ENCODE results near the gene TIFAB.

DNA sequence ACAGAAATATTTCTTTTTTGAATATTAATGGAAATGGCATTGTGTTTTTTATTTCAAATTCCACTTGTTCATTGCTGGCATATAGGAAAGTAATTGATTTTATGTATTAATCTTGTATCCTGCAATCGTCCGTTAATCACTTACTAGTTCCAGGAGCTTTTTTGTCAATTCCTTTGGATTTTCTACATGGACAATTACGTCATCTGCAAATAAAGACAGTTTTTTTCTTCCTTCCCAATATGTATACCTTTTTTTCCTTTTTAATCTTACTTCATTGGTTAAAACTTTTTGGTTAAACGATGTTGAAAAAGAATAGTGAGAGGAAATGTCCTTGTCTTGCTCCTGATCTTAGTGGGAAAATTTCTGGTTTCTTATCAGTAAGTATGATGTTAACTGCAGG, 1.5 kb upstream of the TIFAB start:
- no peak for TF ChIP-seq POLR2A (IDR thresholded peaks at IDR 0.05)
- TF ChIP-seq, protein P1, sequence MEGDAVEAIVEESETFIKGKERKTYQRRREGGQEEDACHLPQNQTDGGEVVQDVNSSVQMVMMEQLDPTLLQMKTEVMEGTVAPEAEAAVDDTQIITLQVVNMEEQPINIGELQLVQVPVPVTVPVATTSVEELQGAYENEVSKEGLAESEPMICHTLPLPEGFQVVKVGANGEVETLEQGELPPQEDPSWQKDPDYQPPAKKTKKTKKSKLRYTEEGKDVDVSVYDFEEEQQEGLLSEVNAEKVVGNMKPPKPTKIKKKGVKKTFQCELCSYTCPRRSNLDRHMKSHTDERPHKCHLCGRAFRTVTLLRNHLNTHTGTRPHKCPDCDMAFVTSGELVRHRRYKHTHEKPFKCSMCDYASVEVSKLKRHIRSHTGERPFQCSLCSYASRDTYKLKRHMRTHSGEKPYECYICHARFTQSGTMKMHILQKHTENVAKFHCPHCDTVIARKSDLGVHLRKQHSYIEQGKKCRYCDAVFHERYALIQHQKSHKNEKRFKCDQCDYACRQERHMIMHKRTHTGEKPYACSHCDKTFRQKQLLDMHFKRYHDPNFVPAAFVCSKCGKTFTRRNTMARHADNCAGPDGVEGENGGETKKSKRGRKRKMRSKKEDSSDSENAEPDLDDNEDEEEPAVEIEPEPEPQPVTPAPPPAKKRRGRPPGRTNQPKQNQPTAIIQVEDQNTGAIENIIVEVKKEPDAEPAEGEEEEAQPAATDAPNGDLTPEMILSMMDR (IDR thresholded peaks at IDR 0.05): no peak
